WTC11 (cell line): ENCODE data around the gene USF3. TPM values are rescaled to one million over a fixed set of nuclear protein-coding genes. Genes with fewer than 3 reads are reported as not detected.
A peak's percentile ranks its signal among the peaks of the same experiment; 100 is the strongest.

ENCODE experiments used
- ATAC-seq: fragments of 200-7000 bp; cut with Tn5 transposase; 2 replicates; pipeline ENCODE4 v1.10.0; 2021; ENCODE audit warnings: mild to moderate bottlenecking, moderate library complexity
- CTCF ChIA-PET: fragments of 300-600 bp; sonication (Branson Sonifier 250); formaldehyde crosslinking; loops from one replicate; lab custom pipeline; 2021; ENCODE audit warnings: antibody characterized with exemption; lab: Charles Lee
- POLR2A ChIA-PET: fragments of 350-600 bp; sonication (Branson Sonifier 250); formaldehyde crosslinking; loops from one replicate; lab custom pipeline; 2021; ENCODE audit warnings: antibody characterized with exemption; lab: Charles Lee
- DNase-seq: peaks from one replicate; pipeline ENCODE4 v3.0.0; 2021; ENCODE audit warnings: low spot score
- H3K27ac Mint-ChIP-seq: 2 replicates; pipeline ENCODE4 v1.8.0; 2021; ENCODE audit warnings: mixed read lengths
- H3K27me3 Mint-ChIP-seq: 2 replicates; pipeline ENCODE4 v1.8.0; 2021; ENCODE audit warnings: low read depth, mild to moderate bottlenecking, moderate library complexity, mixed read lengths
- H3K36me3 Mint-ChIP-seq: 2 replicates; pipeline ENCODE4 v1.8.0; 2021; ENCODE audit warnings: mixed read lengths
- H3K4me1 Mint-ChIP-seq: 2 replicates; pipeline ENCODE4 v1.8.0; 2022; ENCODE audit warnings: mixed read lengths
- H3K4me3 Mint-ChIP-seq: 2 replicates; pipeline ENCODE4 v1.8.0; 2021; ENCODE audit warnings: mild to moderate bottlenecking, moderate library complexity, mixed read lengths
- H3K9me3 Mint-ChIP-seq: 2 replicates; pipeline ENCODE4 v1.8.0; 2021; ENCODE audit warnings: mixed read lengths
- CREM ChIP-seq: sonication (generic); formaldehyde crosslinking; IDR thresholded peaks from 2 replicates; pipeline ENCODE4 v1.8.1; 2022; ENCODE audit warnings: mild to moderate bottlenecking, missing genetic modification reagents, moderate library complexity
- ESRRA ChIP-seq: sonication (generic); formaldehyde crosslinking; IDR thresholded peaks from 2 replicates; pipeline ENCODE4 v1.8.1; 2022; ENCODE audit warnings: mild to moderate bottlenecking, missing genetic modification reagents, borderline replicate concordance
- NFYB ChIP-seq: sonication (generic); formaldehyde crosslinking; conservative IDR thresholded peaks from 2 replicates; pipeline ENCODE4 v1.8.0; 2022; ENCODE audit warnings: low read depth, missing genetic modification reagents
- NR1H2 ChIP-seq: sonication (generic); formaldehyde crosslinking; IDR thresholded peaks from 2 replicates; pipeline ENCODE4 v1.9.0; 2021; ENCODE audit warnings: mild to moderate bottlenecking, moderate library complexity, missing genetic modification reagents
- RELA ChIP-seq: sonication (generic); formaldehyde crosslinking; IDR thresholded peaks from 2 replicates; pipeline ENCODE4 v1.8.1; 2022; ENCODE audit warnings: missing genetic modification reagents, mild to moderate bottlenecking, borderline replicate concordance
- RORB ChIP-seq: fragments of 250-450 bp; sonication (Bioruptor Pico); IDR thresholded peaks from 2 replicates; pipeline ENCODE4 v1.9.0; 2021; ENCODE audit warnings: mild to moderate bottlenecking
- SMAD3 ChIP-seq: sonication (generic); formaldehyde crosslinking; IDR thresholded peaks from 2 replicates; pipeline ENCODE4 v1.8.0; 2022; ENCODE audit warnings: missing genetic modification reagents, mild to moderate bottlenecking, borderline replicate concordance
- total RNA-seq: library from RNA; stranded (reverse); gene quantifications from 3 replicates; pipeline ENCODE4 v1.2.3, GENCODE V29; 2021
- TF ChIP-seq, protein P1 (sequence below): sonication (generic); formaldehyde crosslinking; IDR thresholded peaks from 2 replicates; pipeline ENCODE4 v1.8.1; 2022; ENCODE audit warnings: missing genetic modification reagents, borderline replicate concordance
- TF ChIP-seq, protein P2 (sequence below): sonication (generic); formaldehyde crosslinking; IDR thresholded peaks from 2 replicates; pipeline ENCODE4 v1.8.1; 2022; ENCODE audit warnings: low read depth, missing genetic modification reagents, borderline replicate concordance
- TF ChIP-seq, protein P3 (sequence below): sonication (generic); formaldehyde crosslinking; IDR thresholded peaks from 2 replicates; pipeline ENCODE4 v1.8.1; 2023; ENCODE audit warnings: mild to moderate bottlenecking, missing genetic modification reagents
- TF ChIP-seq, protein P4 (sequence below): sonication (generic); formaldehyde crosslinking; conservative IDR thresholded peaks from 2 replicates; pipeline ENCODE4 v1.8.1; 2022; ENCODE audit warnings: mild to moderate bottlenecking, missing genetic modification reagents
- TF ChIP-seq, protein P5 (sequence below): sonication (generic); formaldehyde crosslinking; IDR thresholded peaks from 2 replicates; pipeline ENCODE4 v1.8.0; 2023; ENCODE audit warnings: mild to moderate bottlenecking, missing genetic modification reagents
- TF ChIP-seq, protein P6 (sequence below): sonication (generic); formaldehyde crosslinking; IDR thresholded peaks from 2 replicates; pipeline ENCODE4 v1.8.0; 2022; ENCODE audit warnings: missing genetic modification reagents
- TF ChIP-seq, protein P7 (sequence below): sonication (generic); formaldehyde crosslinking; IDR thresholded peaks from 2 replicates; pipeline ENCODE4 v1.8.1; 2023; ENCODE audit warnings: mild to moderate bottlenecking, missing genetic modification reagents, moderate library complexity
- TF ChIP-seq, protein P8 (sequence below): sonication (generic); formaldehyde crosslinking; IDR thresholded peaks from 2 replicates; pipeline ENCODE4 v1.8.0; 2022; ENCODE audit warnings: mild to moderate bottlenecking, missing genetic modification reagents

USF3 gene
- total RNA-seq, 1 experiment from 2014 or later = 16.4 TPM

DNA sequence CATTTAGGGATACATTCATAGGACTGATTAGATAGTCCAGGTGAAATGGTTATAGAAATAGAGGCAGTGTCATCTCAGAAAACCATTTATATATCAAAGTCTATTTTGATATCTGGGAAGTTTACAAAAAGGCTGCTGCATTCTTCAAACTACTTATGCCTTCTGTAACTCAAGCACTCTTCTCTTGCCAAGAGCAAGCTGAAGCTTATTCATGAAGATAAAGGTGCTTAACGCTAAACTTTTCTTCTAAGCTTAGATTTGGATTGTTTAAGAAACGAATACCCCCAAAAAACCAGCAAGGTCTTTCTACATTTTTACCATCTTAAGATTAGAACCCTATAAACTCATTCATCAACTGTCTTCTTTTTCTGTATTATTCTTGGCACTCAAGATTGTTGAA lies 23.3 kb upstream of the USF3 start (continued):
- TF ChIP-seq, protein P1, sequence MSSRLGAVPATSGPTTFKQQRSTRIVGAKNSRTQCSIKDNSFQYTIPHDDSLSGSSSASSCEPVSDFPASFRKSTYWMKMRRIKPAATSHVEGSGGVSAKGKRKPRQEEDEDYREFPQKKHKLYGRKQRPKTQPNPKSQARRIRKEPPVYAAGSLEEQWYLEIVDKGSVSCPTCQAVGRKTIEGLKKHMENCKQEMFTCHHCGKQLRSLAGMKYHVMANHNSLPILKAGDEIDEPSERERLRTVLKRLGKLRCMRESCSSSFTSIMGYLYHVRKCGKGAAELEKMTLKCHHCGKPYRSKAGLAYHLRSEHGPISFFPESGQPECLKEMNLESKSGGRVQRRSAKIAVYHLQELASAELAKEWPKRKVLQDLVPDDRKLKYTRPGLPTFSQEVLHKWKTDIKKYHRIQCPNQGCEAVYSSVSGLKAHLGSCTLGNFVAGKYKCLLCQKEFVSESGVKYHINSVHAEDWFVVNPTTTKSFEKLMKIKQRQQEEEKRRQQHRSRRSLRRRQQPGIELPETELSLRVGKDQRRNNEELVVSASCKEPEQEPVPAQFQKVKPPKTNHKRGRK = no peak
- TF ChIP-seq RELA (CRISPR knock-in tag) (no peak), SMAD3 (CRISPR knock-in tag) (no peak), ESRRA (CRISPR knock-in tag) (no peak)
- TF ChIP-seq, protein P2, sequence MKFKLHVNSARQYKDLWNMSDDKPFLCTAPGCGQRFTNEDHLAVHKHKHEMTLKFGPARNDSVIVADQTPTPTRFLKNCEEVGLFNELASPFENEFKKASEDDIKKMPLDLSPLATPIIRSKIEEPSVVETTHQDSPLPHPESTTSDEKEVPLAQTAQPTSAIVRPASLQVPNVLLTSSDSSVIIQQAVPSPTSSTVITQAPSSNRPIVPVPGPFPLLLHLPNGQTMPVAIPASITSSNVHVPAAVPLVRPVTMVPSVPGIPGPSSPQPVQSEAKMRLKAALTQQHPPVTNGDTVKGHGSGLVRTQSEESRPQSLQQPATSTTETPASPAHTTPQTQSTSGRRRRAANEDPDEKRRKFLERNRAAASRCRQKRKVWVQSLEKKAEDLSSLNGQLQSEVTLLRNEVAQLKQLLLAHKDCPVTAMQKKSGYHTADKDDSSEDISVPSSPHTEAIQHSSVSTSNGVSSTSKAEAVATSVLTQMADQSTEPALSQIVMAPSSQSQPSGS = no peak
- TF ChIP-seq, protein P3, sequence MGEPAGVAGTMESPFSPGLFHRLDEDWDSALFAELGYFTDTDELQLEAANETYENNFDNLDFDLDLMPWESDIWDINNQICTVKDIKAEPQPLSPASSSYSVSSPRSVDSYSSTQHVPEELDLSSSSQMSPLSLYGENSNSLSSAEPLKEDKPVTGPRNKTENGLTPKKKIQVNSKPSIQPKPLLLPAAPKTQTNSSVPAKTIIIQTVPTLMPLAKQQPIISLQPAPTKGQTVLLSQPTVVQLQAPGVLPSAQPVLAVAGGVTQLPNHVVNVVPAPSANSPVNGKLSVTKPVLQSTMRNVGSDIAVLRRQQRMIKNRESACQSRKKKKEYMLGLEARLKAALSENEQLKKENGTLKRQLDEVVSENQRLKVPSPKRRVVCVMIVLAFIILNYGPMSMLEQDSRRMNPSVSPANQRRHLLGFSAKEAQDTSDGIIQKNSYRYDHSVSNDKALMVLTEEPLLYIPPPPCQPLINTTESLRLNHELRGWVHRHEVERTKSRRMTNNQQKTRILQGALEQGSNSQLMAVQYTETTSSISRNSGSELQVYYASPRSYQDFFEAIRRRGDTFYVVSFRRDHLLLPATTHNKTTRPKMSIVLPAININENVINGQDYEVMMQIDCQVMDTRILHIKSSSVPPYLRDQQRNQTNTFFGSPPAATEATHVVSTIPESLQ (CRISPR knock-in tag) = no peak

DNA sequence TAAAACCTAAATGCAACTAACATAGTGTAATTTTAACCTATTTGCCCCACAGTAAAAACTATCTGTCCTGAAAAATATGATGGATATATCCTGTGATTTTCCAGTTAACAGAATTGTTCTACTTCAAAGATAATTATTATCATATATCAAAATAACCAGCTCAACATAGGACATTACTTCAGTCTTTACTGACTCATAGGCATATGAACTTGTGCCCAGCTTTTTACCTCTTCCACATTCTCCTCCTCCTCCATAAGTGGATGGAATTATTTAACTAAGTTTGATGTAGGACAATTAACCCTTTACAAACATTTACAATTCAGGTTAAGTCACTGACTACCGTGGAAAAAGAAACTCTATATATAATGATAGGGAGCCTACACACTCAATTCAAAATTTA lies 22.9 kb upstream of the USF3 start:
- TF ChIP-seq, protein P4, sequence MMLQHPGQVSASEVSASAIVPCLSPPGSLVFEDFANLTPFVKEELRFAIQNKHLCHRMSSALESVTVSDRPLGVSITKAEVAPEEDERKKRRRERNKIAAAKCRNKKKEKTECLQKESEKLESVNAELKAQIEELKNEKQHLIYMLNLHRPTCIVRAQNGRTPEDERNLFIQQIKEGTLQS (CRISPR knock-in tag) = no peak
- Mint-ChIP-seq H3K4me1 (no peaks in the 10 kb centered on the region), H3K4me3 (no peak overlapping the region), H3K9me3 (no peaks in the 10 kb centered on the region), H3K36me3 (peaks cover 53% of the 10 kb centered on the region), H3K27me3 (no peaks in the 10 kb centered on the region), H3K27ac (no peak overlapping the region)
- ChIA-PET POLR2A (no interaction called here), CTCF (no interaction called here)
- no peak for DNase-seq
- no peak for ATAC-seq

DNA sequence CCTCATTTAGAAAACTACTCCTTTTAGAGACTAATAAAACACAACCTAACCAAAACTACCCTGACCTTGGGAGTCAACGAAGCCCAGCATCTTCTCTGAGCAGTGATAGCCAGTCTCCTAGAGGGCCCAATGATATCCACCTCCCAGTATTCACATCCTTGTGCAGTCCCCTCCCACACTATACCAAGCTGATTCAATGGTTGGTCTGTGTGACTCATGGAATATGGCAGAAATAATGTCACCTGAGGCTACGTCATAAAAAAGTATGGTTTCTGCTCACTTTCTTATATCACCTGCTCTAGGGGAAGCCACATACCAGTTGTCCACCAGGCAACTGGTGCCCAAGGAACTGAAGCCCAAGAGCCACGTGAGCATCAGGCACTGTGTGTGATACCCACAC lies 21.4 kb upstream of the USF3 start:
- Mint-ChIP-seq H3K4me3 (no peak overlapping the region), H3K27ac (peak overlapping the region; percentile 86), H3K9me3 (no peaks in the 10 kb centered on the region), H3K4me1 (no peaks in the 10 kb centered on the region), H3K36me3 (peaks cover 41% of the 10 kb centered on the region), H3K27me3 (no peaks in the 10 kb centered on the region)
- DNase-seq (no peak), ATAC-seq (peak; percentile 61)
- TF ChIP-seq, protein P5, sequence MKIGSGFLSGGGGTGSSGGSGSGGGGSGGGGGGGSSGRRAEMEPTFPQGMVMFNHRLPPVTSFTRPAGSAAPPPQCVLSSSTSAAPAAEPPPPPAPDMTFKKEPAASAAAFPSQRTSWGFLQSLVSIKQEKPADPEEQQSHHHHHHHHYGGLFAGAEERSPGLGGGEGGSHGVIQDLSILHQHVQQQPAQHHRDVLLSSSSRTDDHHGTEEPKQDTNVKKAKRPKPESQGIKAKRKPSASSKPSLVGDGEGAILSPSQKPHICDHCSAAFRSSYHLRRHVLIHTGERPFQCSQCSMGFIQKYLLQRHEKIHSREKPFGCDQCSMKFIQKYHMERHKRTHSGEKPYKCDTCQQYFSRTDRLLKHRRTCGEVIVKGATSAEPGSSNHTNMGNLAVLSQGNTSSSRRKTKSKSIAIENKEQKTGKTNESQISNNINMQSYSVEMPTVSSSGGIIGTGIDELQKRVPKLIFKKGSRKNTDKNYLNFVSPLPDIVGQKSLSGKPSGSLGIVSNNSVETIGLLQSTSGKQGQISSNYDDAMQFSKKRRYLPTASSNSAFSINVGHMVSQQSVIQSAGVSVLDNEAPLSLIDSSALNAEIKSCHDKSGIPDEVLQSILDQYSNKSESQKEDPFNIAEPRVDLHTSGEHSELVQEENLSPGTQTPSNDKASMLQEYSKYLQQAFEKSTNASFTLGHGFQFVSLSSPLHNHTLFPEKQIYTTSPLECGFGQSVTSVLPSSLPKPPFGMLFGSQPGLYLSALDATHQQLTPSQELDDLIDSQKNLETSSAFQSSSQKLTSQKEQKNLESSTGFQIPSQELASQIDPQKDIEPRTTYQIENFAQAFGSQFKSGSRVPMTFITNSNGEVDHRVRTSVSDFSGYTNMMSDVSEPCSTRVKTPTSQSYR (CRISPR knock-in tag) = no peak
- TF ChIP-seq, protein P6, sequence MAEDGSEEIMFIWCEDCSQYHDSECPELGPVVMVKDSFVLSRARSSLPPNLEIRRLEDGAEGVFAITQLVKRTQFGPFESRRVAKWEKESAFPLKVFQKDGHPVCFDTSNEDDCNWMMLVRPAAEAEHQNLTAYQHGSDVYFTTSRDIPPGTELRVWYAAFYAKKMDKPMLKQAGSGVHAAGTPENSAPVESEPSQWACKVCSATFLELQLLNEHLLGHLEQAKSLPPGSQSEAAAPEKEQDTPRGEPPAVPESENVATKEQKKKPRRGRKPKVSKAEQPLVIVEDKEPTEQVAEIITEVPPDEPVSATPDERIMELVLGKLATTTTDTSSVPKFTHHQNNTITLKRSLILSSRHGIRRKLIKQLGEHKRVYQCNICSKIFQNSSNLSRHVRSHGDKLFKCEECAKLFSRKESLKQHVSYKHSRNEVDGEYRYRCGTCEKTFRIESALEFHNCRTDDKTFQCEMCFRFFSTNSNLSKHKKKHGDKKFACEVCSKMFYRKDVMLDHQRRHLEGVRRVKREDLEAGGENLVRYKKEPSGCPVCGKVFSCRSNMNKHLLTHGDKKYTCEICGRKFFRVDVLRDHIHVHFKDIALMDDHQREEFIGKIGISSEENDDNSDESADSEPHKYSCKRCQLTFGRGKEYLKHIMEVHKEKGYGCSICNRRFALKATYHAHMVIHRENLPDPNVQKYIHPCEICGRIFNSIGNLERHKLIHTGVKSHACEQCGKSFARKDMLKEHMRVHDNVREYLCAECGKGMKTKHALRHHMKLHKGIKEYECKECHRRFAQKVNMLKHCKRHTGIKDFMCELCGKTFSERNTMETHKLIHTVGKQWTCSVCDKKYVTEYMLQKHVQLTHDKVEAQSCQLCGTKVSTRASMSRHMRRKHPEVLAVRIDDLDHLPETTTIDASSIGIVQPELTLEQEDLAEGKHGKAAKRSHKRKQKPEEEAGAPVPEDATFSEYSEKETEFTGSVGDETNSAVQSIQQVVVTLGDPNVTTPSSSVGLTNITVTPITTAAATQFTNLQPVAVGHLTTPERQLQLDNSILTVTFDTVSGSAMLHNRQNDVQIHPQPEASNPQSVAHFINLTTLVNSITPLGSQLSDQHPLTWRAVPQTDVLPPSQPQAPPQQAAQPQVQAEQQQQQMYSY (CRISPR knock-in tag) = no peak
- no peak for TF ChIP-seq RORB
- no peak for TF ChIP-seq CREM
- TF ChIP-seq, protein P7, sequence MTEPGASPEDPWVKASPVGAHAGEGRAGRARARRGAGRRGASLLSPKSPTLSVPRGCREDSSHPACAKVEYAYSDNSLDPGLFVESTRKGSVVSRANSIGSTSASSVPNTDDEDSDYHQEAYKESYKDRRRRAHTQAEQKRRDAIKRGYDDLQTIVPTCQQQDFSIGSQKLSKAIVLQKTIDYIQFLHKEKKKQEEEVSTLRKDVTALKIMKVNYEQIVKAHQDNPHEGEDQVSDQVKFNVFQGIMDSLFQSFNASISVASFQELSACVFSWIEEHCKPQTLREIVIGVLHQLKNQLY (CRISPR knock-in tag) = no peak
- TF ChIP-seq, protein P8, sequence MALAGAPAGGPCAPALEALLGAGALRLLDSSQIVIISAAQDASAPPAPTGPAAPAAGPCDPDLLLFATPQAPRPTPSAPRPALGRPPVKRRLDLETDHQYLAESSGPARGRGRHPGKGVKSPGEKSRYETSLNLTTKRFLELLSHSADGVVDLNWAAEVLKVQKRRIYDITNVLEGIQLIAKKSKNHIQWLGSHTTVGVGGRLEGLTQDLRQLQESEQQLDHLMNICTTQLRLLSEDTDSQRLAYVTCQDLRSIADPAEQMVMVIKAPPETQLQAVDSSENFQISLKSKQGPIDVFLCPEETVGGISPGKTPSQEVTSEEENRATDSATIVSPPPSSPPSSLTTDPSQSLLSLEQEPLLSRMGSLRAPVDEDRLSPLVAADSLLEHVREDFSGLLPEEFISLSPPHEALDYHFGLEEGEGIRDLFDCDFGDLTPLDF (CRISPR knock-in tag) = no peak
- TF ChIP-seq NFYB (CRISPR knock-in tag) = no peak
- no peak for TF ChIP-seq NR1H2 (CRISPR knock-in tag)
- ChIA-PET POLR2A (no interaction called here), CTCF (no interaction called here)
